H9 (cell line): Measurements from ENCODE around the gene PRKCI. TPM values are rescaled to one million over a fixed set of nuclear protein-coding genes. Genes with fewer than 3 reads are reported as not detected.

Experiments
- DNase-seq: peaks from one replicate; pipeline ENCODE4 v3.0.0-alpha.2; 2017
- H2AFZ ChIP-seq: one replicate; pipeline ENCODE4 v1.6.1; 2013; ENCODE audit warnings: mild to moderate bottlenecking, low read length, control low read depth, moderate library complexity
- H2AK5ac ChIP-seq: 2 replicates; pipeline ENCODE4 v1.6.1; 2013; ENCODE audit warnings: low read length, control low read depth, mixed read lengths; ENCODE audit not compliant: insufficient read length
- H2BK120ac ChIP-seq: one replicate; pipeline ENCODE4 v1.6.1; 2013; ENCODE audit warnings: low read depth, mild to moderate bottlenecking, low read length, control low read depth, inconsistent platforms; ENCODE audit not compliant: poor library complexity, severe bottlenecking
- H2BK12ac ChIP-seq: 2 replicates; pipeline ENCODE4 v1.6.1; 2013; ENCODE audit warnings: low read length, control low read depth, mixed read lengths, low read depth; ENCODE audit not compliant: insufficient read length
- H2BK15ac ChIP-seq: 2 replicates; pipeline ENCODE4 v1.6.1; 2013; ENCODE audit warnings: low read depth, low read length, control low read depth
- H2BK20ac ChIP-seq: one replicate; pipeline ENCODE4 v1.6.1; 2013; ENCODE audit warnings: low read depth, mild to moderate bottlenecking, low read length, control low read depth, inconsistent platforms; ENCODE audit not compliant: poor library complexity, severe bottlenecking
- H2BK5ac ChIP-seq: 2 replicates; pipeline ENCODE4 v1.6.1; 2013; ENCODE audit warnings: low read length, control low read depth, mixed read lengths; ENCODE audit not compliant: insufficient read length
- H3K14ac ChIP-seq: 2 replicates; pipeline ENCODE4 v1.6.1; 2013; ENCODE audit warnings: low read length, control low read depth; ENCODE audit not compliant: insufficient read depth
- H3K18ac ChIP-seq: 2 replicates; pipeline ENCODE4 v1.6.1; 2013; ENCODE audit warnings: low read depth, mild to moderate bottlenecking, mixed read lengths, low read length, control low read depth; ENCODE audit not compliant: insufficient read length
- H3K23ac ChIP-seq: 2 replicates; pipeline ENCODE4 v1.6.1; 2013; ENCODE audit warnings: low read length, control low read depth, mixed read lengths, low read depth; ENCODE audit not compliant: insufficient read length
- H3K23me2 ChIP-seq: 2 replicates; pipeline ENCODE4 v1.6.1; 2013; ENCODE audit warnings: low read depth, mild to moderate bottlenecking, mixed read lengths, low read length, control low read depth; ENCODE audit not compliant: insufficient read length, poor library complexity, severe bottlenecking
- H3K27ac ChIP-seq: 2 replicates; pipeline ENCODE4 v1.5.1; 2013; ENCODE audit warnings: low read length, control low read depth, mixed read lengths, low read depth; ENCODE audit not compliant: insufficient read length
- H3K27me3 ChIP-seq: 2 replicates; pipeline ENCODE4 v1.6.1; 2013; ENCODE audit warnings: low read length, control low read depth, inconsistent platforms; ENCODE audit not compliant: insufficient read depth
- H3K4ac ChIP-seq: 2 replicates; pipeline ENCODE4 v1.6.1; 2013; ENCODE audit warnings: low read depth, mild to moderate bottlenecking, control low read depth, inconsistent platforms, low read length, moderate library complexity
- H3K4me1 ChIP-seq: 2 replicates; pipeline ENCODE4 v1.6.1; 2013; ENCODE audit warnings: low read length, control low read depth, inconsistent platforms; ENCODE audit not compliant: insufficient read depth
- H3K4me2 ChIP-seq: 2 replicates; pipeline ENCODE4 v1.6.1; 2013; ENCODE audit warnings: low read length, control low read depth, mixed read lengths; ENCODE audit not compliant: insufficient read length, insufficient read depth
- H3K56ac ChIP-seq: 2 replicates; pipeline ENCODE4 v1.6.1; 2013; ENCODE audit warnings: low read depth, mild to moderate bottlenecking, mixed read lengths, low read length, control low read depth; ENCODE audit not compliant: insufficient read length
- H3K79me1 ChIP-seq: 2 replicates; pipeline ENCODE4 v1.6.1; 2013; ENCODE audit warnings: low read depth, mild to moderate bottlenecking, moderate library complexity, low read length, control low read depth, inconsistent platforms; ENCODE audit not compliant: insufficient read depth, poor library complexity, severe bottlenecking
- H3K79me2 ChIP-seq: 2 replicates; pipeline ENCODE4 v1.6.1; 2013; ENCODE audit warnings: low read length, control low read depth, inconsistent platforms; ENCODE audit not compliant: insufficient read depth
- H3K9ac ChIP-seq: 2 replicates; pipeline ENCODE4 v1.6.1; 2013; ENCODE audit warnings: low read length, control low read depth, mixed read lengths; ENCODE audit not compliant: insufficient read length; ENCODE audit errors: extremely low read depth
- H3K9me3 ChIP-seq: one replicate; pipeline ENCODE4 v1.6.1; 2013; ENCODE audit warnings: low read depth, low read length, inconsistent platforms; ENCODE audit not compliant: control insufficient read depth
- H3T11ph ChIP-seq: one replicate; pipeline ENCODE4 v1.6.1; 2013; ENCODE audit warnings: mild to moderate bottlenecking, low read length, control low read depth, inconsistent platforms
- H4K20me1 ChIP-seq: one replicate; pipeline ENCODE4 v1.6.1; 2013; ENCODE audit not compliant: control insufficient read depth, insufficient read length, insufficient read depth
- H4K5ac ChIP-seq: 2 replicates; pipeline ENCODE4 v1.6.1; 2013; ENCODE audit warnings: low read depth, mild to moderate bottlenecking, mixed read lengths, low read length, control low read depth; ENCODE audit not compliant: insufficient read length
- H4K8ac ChIP-seq: replicated peaks from 2 replicates; pipeline ENCODE4 v1.6.1; 2013; ENCODE audit warnings: low read length, control low read depth, mixed read lengths, low read depth; ENCODE audit not compliant: insufficient read length
- H4K91ac ChIP-seq: 2 replicates; pipeline ENCODE4 v1.6.1; 2013; ENCODE audit warnings: low read depth, mild to moderate bottlenecking, moderate library complexity, mixed read lengths, low read length, control low read depth; ENCODE audit not compliant: insufficient read length
- H3K27ac Mint-ChIP-seq, 3 experiments: 2 replicates in 2 of 3; 3 replicates in 1 of 3; pipeline ENCODE4 v1.8.0; 2020 to 2021; ENCODE audit warnings: mixed read lengths in 3 of 3, mild to moderate bottlenecking in 1 of 3, moderate library complexity in 1 of 3
- H3K27me3 Mint-ChIP-seq: 2 replicates; pipeline ENCODE4 v1.8.0; 2021; ENCODE audit warnings: low read depth, mild to moderate bottlenecking, moderate library complexity, mixed read lengths
- H3K36me3 Mint-ChIP-seq, 3 experiments: 2 replicates in 2 of 3; 3 replicates in 1 of 3; pipeline ENCODE4 v1.8.0; 2020 to 2021; ENCODE audit warnings: low read depth in 3 of 3, mixed read lengths in 3 of 3; ENCODE audit not compliant: insufficient read depth in 1 of 3
- H3K4me1 Mint-ChIP-seq, 2 experiments: 2 replicates each; pipeline ENCODE4 v1.8.0; 2020; ENCODE audit warnings: mixed read lengths in 2 of 2
- H3K4me3 Mint-ChIP-seq, 2 experiments: 2 replicates in 1 of 2; 3 replicates in 1 of 2; pipeline ENCODE4 v1.8.0; 2020 to 2021; ENCODE audit warnings: mild to moderate bottlenecking in 2 of 2, mixed read lengths in 2 of 2, moderate library complexity in 1 of 2
- H3K9me3 Mint-ChIP-seq, 2 experiments: 2 replicates in 1 of 2; 3 replicates in 1 of 2; pipeline ENCODE4 v1.8.0; 2020; ENCODE audit warnings: mild to moderate bottlenecking in 2 of 2, mixed read lengths in 2 of 2, moderate library complexity in 1 of 2
- CTCF ChIP-seq: fragments of 200-600 bp; sonication (generic); conservative IDR thresholded peaks from 3 replicates; pipeline ENCODE4 v1.8.0; 2021; ENCODE audit warnings: antibody characterized with exemption, mild to moderate bottlenecking
- WGBS: extraction: QIAGEN DNeasy Blood & Tissue Kit; methylation state at CpG from one replicate; pipeline ENCODE4 v1.1.7; 2013; ENCODE audit warnings: missing lambda C conversion rate, low lambda C conversion rate, mixed read lengths; ENCODE audit not compliant: insufficient read length; ENCODE audit errors: extremely low coverage; 5-methylcytosine and 5-hydroxymethylcytosine counted together
- total RNA-seq: library from RNA; stranded (reverse); gene quantifications from 2 replicates; pipeline ENCODE4 v1.2.1, GENCODE V29; 2021

The PRKCI gene
- total RNA-seq, 1 experiment from 2014 or later: 71.1 TPM

GRCh38 chr3:170232266-170232665 lies 10.0 kb downstream of the PRKCI start:
- Histone ChIP-seq H3K23ac (no peak overlapping the region), H3K27me3 (no peaks in the 10 kb centered on the region), H4K8ac (no peak overlapping the region), H3K4me2 (no peak overlapping the region), H3K56ac (no peak overlapping the region), H2BK12ac (no peak overlapping the region), H2AFZ (no peak overlapping the region), H2BK120ac (no peak overlapping the region), H2BK20ac (no peak overlapping the region), H4K20me1 (no peaks in the 10 kb centered on the region), H3K27ac (no peak overlapping the region), H3T11ph (no peak overlapping the region), H3K4me1 (no peaks in the 10 kb centered on the region), H4K5ac (no peak overlapping the region), H3K79me1 (peaks cover 4% of the 10 kb centered on the region), H3K9ac (no peak overlapping the region), H3K23me2 (no peaks in the 10 kb centered on the region), H2AK5ac (no peak overlapping the region), H4K91ac (no peak overlapping the region), H3K14ac (no peak overlapping the region), H3K9me3 (no peaks in the 10 kb centered on the region), H3K79me2 (peaks cover 24% of the 10 kb centered on the region; the same call in 1 of the 2 replicates), H2BK15ac (no peak overlapping the region), H3K4ac (no peak overlapping the region), H2BK5ac (no peak overlapping the region), H3K18ac (no peak overlapping the region)
- Mint-ChIP-seq H3K9me3 (no peaks in the 10 kb centered on the region), H3K4me3 (no peak overlapping the region), H3K4me1 (peaks cover 6 to 8% of the 10 kb centered on the region in 2 experiments), H3K27ac (peak overlapping the region in 1 of 3 experiments; percentile 75; a peak in 1 of 7 replicates), H3K27me3 (no peaks in the 10 kb centered on the region), H3K36me3 (peaks cover 9 to 26% (median 15%) of the 10 kb centered on the region in 3 experiments; a peak in 6 of 7 replicates)
- TF ChIP-seq CTCF: no peak
- WGBS: no CpG with 5 or more reads among the region's 5 CpGs
- no peak for DNase-seq
